Activated naive CD4-positive, alpha-beta T cell treated with anti-CD3 and anti-CD28 coated beads for 36 hours (primary cell): ENCODE results near the gene BIK. TPM values are rescaled to one million over a fixed set of nuclear protein-coding genes. Genes with fewer than 3 reads are reported as not detected.

Experiments
- CTCF ChIA-PET: fragments of 350-600 bp; sonication (Branson Sonifier 250); formaldehyde crosslinking; loops from one replicate; lab custom pipeline; 2021; ENCODE audit warnings: antibody characterized with exemption; lab: Charles Lee
- DNase-seq: peaks from one replicate; pipeline ENCODE4 v3.0.0-alpha.2; 2020
- H3K27ac Mint-ChIP-seq: one replicate; pipeline ENCODE4 v1.8.0; 2021; ENCODE audit warnings: mild to moderate bottlenecking, mixed read lengths
- H3K27me3 Mint-ChIP-seq: one replicate; pipeline ENCODE4 v1.8.0; 2021; ENCODE audit warnings: low read depth, mixed read lengths
- H3K36me3 Mint-ChIP-seq: one replicate; pipeline ENCODE4 v1.8.0; 2021; ENCODE audit warnings: low read depth, mixed read lengths
- H3K4me1 Mint-ChIP-seq: one replicate; pipeline ENCODE4 v1.8.0; 2021; ENCODE audit warnings: low read depth, mixed read lengths
- H3K4me3 Mint-ChIP-seq: one replicate; pipeline ENCODE4 v1.8.0; 2021; ENCODE audit warnings: mild to moderate bottlenecking, moderate library complexity, mixed read lengths
- H3K9me3 Mint-ChIP-seq: one replicate; pipeline ENCODE4 v1.8.0; 2021; ENCODE audit warnings: mixed read lengths
- intact Hi-C: fragments of 100-400 bp; cut with micrococcal nuclease; formaldehyde crosslinking; loops from one replicate; pipeline ENCODE4 v1.15.1; 2023
- total RNA-seq, 2 experiments: library from RNA; stranded (reverse); gene quantifications; one replicate each; pipeline ENCODE4 v1.2.3, GENCODE V29; 2021

The BIK gene
- total RNA-seq, 2 experiments from 2014 or later = 2.0 to 2.5 TPM

GRCh38 chr22:43157874-43158546, 47.5 kb downstream of the BIK start:
- peaks cover 8% of the 10 kb centered on the region for H3K4me1 Mint-ChIP-seq
- CTCF ChIA-PET = interaction anchor here (0.5 to 2.3 kb wide), 2 partner anchors 20 to 29 kb away, joined by 3 to 5 read pairs; partner anchors contain the start of gene TTLL12
- H3K4me3 Mint-ChIP-seq = no peak overlapping the region
- H3K36me3 Mint-ChIP-seq = peaks cover 2% of the 10 kb centered on the region
- H3K27ac Mint-ChIP-seq = no peak overlapping the region
- DNase-seq = no peak
- no peaks in the 10 kb centered on the region for H3K27me3 Mint-ChIP-seq
- no peaks in the 10 kb centered on the region for H3K9me3 Mint-ChIP-seq
- intact Hi-C loops = no loop called here

- CTCF ChIA-PET = interaction anchor here (0.6 to 2.3 kb wide), 2 partner anchors 29 to 291 kb away, joined by 3 to 5 read pairs; partner anchors contain the start of gene TTLL12
- DNase-seq = no peak
- Mint-ChIP-seq H3K9me3 (no peaks in the 10 kb centered on the region), H3K4me3 (no peak overlapping the region), H3K27me3 (no peaks in the 10 kb centered on the region), H3K4me1 (peaks cover 8% of the 10 kb centered on the region), H3K27ac (no peak overlapping the region), H3K36me3 (peaks cover 2% of the 10 kb centered on the region)
- intact Hi-C loops = no loop called here
Observed at GRCh38 chr22:43158778-43159483, 48.4 kb downstream of the BIK start.

- intact Hi-C loops = no loop called here
- H3K36me3 Mint-ChIP-seq = peaks cover 2% of the 10 kb centered on the region
- H3K4me1 Mint-ChIP-seq = peaks cover 6% of the 10 kb centered on the region
- no peak for DNase-seq
- H3K27me3 Mint-ChIP-seq = no peaks in the 10 kb centered on the region
- CTCF ChIA-PET = interaction anchor here (2.3 kb wide), 1 partner anchor 28 kb away, joined by 5 read pairs; the partner anchor contains the start of gene TTLL12
- H3K9me3 Mint-ChIP-seq = no peaks in the 10 kb centered on the region
- no peak overlapping the region for H3K27ac Mint-ChIP-seq
- H3K4me3 Mint-ChIP-seq = no peak overlapping the region
Observed at GRCh38 chr22:43159484-43160178, 49.1 kb downstream of the BIK start.

- no peaks in the 10 kb centered on the region for H3K27me3 Mint-ChIP-seq
- intact Hi-C loops = no loop called here
Observed at GRCh38 chr22:43160497-43161126, 50.1 kb downstream of the BIK start.

GRCh38 chr22:43162412-43163150, 52.0 kb downstream of the BIK start:
- peaks cover 2% of the 10 kb centered on the region for H3K36me3 Mint-ChIP-seq
- no peak overlapping the region for H3K4me3 Mint-ChIP-seq
- H3K9me3 Mint-ChIP-seq = no peaks in the 10 kb centered on the region
- CTCF ChIA-PET = no interaction called here
- H3K27me3 Mint-ChIP-seq = no peaks in the 10 kb centered on the region
- no peaks in the 10 kb centered on the region for H3K4me1 Mint-ChIP-seq
- intact Hi-C loops = no loop called here
- DNase-seq = no peak
- H3K27ac Mint-ChIP-seq = no peak overlapping the region

More at GRCh38 chr22:43160497-43161126, 50.1 kb downstream of the BIK start:
- peaks cover 2% of the 10 kb centered on the region for H3K4me1 Mint-ChIP-seq
- CTCF ChIA-PET = no interaction called here
- DNase-seq = no peak
- no peaks in the 10 kb centered on the region for H3K9me3 Mint-ChIP-seq
- H3K36me3 Mint-ChIP-seq = peaks cover 2% of the 10 kb centered on the region
- no peak overlapping the region for H3K4me3 Mint-ChIP-seq
- H3K27ac Mint-ChIP-seq = no peak overlapping the region

- CTCF ChIA-PET = no interaction called here
- DNase-seq = no peak
- H3K27me3 Mint-ChIP-seq = no peaks in the 10 kb centered on the region
- H3K4me3 Mint-ChIP-seq = no peak overlapping the region
- H3K4me1 Mint-ChIP-seq = no peaks in the 10 kb centered on the region
- intact Hi-C loops = no loop called here
- H3K27ac Mint-ChIP-seq = no peak overlapping the region
- H3K36me3 Mint-ChIP-seq = peaks cover 3% of the 10 kb centered on the region
- H3K9me3 Mint-ChIP-seq = no peaks in the 10 kb centered on the region
Observed at GRCh38 chr22:43163241-43163795, 52.8 kb downstream of the BIK start.

GRCh38 chr22:43164636-43165035, 54.1 kb downstream of the BIK start:
- intact Hi-C loops = no loop called here

GRCh38 chr22:43166132-43166930, 55.8 kb downstream of the BIK start:
- DNase-seq = no peak
- Mint-ChIP-seq H3K4me1 (no peaks in the 10 kb centered on the region), H3K9me3 (no peaks in the 10 kb centered on the region), H3K36me3 (peaks cover 15% of the 10 kb centered on the region), H3K27me3 (no peaks in the 10 kb centered on the region), H3K27ac (no peak overlapping the region), H3K4me3 (no peak overlapping the region)
- CTCF ChIA-PET = no interaction called here
- intact Hi-C loops = no loop called here

More at GRCh38 chr22:43164636-43165035, 54.1 kb downstream of the BIK start:
- H3K4me1 Mint-ChIP-seq = no peaks in the 10 kb centered on the region
- H3K27me3 Mint-ChIP-seq = no peaks in the 10 kb centered on the region
- no peak overlapping the region for H3K27ac Mint-ChIP-seq
- CTCF ChIA-PET = no interaction called here
- no peaks in the 10 kb centered on the region for H3K9me3 Mint-ChIP-seq
- DNase-seq = no peak
- no peak overlapping the region for H3K4me3 Mint-ChIP-seq
- peaks cover 8% of the 10 kb centered on the region for H3K36me3 Mint-ChIP-seq

GRCh38 chr22:43167001-43167589, 56.5 kb downstream of the BIK start:
- peaks cover 13% of the 10 kb centered on the region for H3K36me3 Mint-ChIP-seq

GRCh38 chr22:43168471-43169309, 58.1 kb downstream of the BIK start:
- CTCF ChIA-PET = no interaction called here
- intact Hi-C loops = no loop called here
- H3K36me3 Mint-ChIP-seq = peaks cover 20% of the 10 kb centered on the region
- H3K27me3 Mint-ChIP-seq = no peaks in the 10 kb centered on the region
- DNase-seq = no peak
- H3K4me3 Mint-ChIP-seq = no peak overlapping the region
- no peaks in the 10 kb centered on the region for H3K4me1 Mint-ChIP-seq
- H3K9me3 Mint-ChIP-seq = no peaks in the 10 kb centered on the region
- no peak overlapping the region for H3K27ac Mint-ChIP-seq

More at GRCh38 chr22:43167001-43167589, 56.5 kb downstream of the BIK start:
- DNase-seq = no peak
- Mint-ChIP-seq H3K4me3 (no peak overlapping the region), H3K4me1 (no peaks in the 10 kb centered on the region), H3K27me3 (no peaks in the 10 kb centered on the region), H3K27ac (no peak overlapping the region), H3K9me3 (no peaks in the 10 kb centered on the region)
- CTCF ChIA-PET = no interaction called here
- intact Hi-C loops = no loop called here
